Activated naive CD8-positive, alpha-beta T cell treated with anti-CD3 and anti-CD28 coated beads, Interleukin-2, amount 50 U/mL, for 24 hours (primary cell): ENCODE data around the gene ZNF865.

Source experiments
- ATAC-seq: fragments of 150-1000 bp; cut with Tn5 transposase; one replicate; pipeline ENCODE4 v1.10.0; 2021
- DNase-seq: peaks from one replicate; pipeline ENCODE4 v3.0.0; 2021
- H3K27ac Mint-ChIP-seq: one replicate; pipeline ENCODE4 v1.8.0; 2021; ENCODE audit warnings: mild to moderate bottlenecking, mixed read lengths
- H3K27me3 Mint-ChIP-seq: one replicate; pipeline ENCODE4 v1.8.0; 2021; ENCODE audit warnings: mixed read lengths
- H3K36me3 Mint-ChIP-seq: one replicate; pipeline ENCODE4 v1.8.0; 2021; ENCODE audit warnings: low read depth, mixed read lengths
- H3K4me1 Mint-ChIP-seq: one replicate; pipeline ENCODE4 v1.8.0; 2021; ENCODE audit warnings: mixed read lengths
- H3K4me3 Mint-ChIP-seq: one replicate; pipeline ENCODE4 v1.8.0; 2021; ENCODE audit warnings: mild to moderate bottlenecking, moderate library complexity, mixed read lengths
- H3K9me3 Mint-ChIP-seq: one replicate; pipeline ENCODE4 v1.8.0; 2021; ENCODE audit warnings: mixed read lengths

Gene ZNF865

GRCh38 chr19:55640043-55640576 lies 34.7 kb downstream of the ZNF865 start:
- Mint-ChIP-seq H3K27ac (peak overlapping the region; percentile 94), H3K4me3 (peak overlapping the region; percentile 82), H3K36me3 (peaks cover 50% of the 10 kb centered on the region), H3K4me1 (peaks cover 74% of the 10 kb centered on the region), H3K27me3 (peaks cover 2% of the 10 kb centered on the region), H3K9me3 (no peaks in the 10 kb centered on the region)
- ATAC-seq (peak; percentile 7), DNase-seq (peak; percentile 73)

- no peaks in the 10 kb centered on the region for H3K9me3 Mint-ChIP-seq
- H3K27ac Mint-ChIP-seq = peak within 1 kb of the TSS; percentile 94
- peaks cover 75% of the 10 kb centered on the region for H3K4me1 Mint-ChIP-seq
- peaks cover 52% of the 10 kb centered on the region for H3K36me3 Mint-ChIP-seq
- peak within 1 kb of the TSS; percentile 94 for H3K4me3 Mint-ChIP-seq
- peak; percentile 80 for DNase-seq
- peaks cover 2% of the 10 kb centered on the region for H3K27me3 Mint-ChIP-seq
- ATAC-seq = peak; percentile 37
Observed at GRCh38 chr19:55640577-55641425, 35.4 kb downstream of the ZNF865 start, which contains the start of gene ZNF580. Gene ZNF580 (plus strand): TSS chr19:55641002. CDS start chr19:55642509, 1,507 bp downstream.

GRCh38 chr19:55641426-55642152 lies 36.1 kb downstream of the ZNF865 start:
- ATAC-seq = peak; percentile 1
- peak overlapping the region; percentile 94 for H3K4me3 Mint-ChIP-seq

GRCh38 chr19:55642153-55643002 lies 36.9 kb downstream of the ZNF865 start:
- Mint-ChIP-seq H3K4me3 (peak overlapping the region; percentile 94), H3K27ac (peak overlapping the region; percentile 99), H3K36me3 (peaks cover 60% of the 10 kb centered on the region), H3K9me3 (no peaks in the 10 kb centered on the region), H3K4me1 (peaks cover 70% of the 10 kb centered on the region), H3K27me3 (peaks cover 2% of the 10 kb centered on the region)
- peak; percentile 18 for ATAC-seq
- peak; percentile 54 for DNase-seq

More at GRCh38 chr19:55641426-55642152, 36.1 kb downstream of the ZNF865 start:
- no peak for DNase-seq
- Mint-ChIP-seq H3K4me1 (peaks cover 70% of the 10 kb centered on the region), H3K9me3 (no peaks in the 10 kb centered on the region), H3K27ac (peak overlapping the region; percentile 93), H3K36me3 (peaks cover 53% of the 10 kb centered on the region), H3K27me3 (peaks cover 2% of the 10 kb centered on the region)

- H3K9me3 Mint-ChIP-seq = no peaks in the 10 kb centered on the region
- ATAC-seq (peak; percentile 47), DNase-seq (peak; percentile 84)
- peaks cover 53% of the 10 kb centered on the region for H3K36me3 Mint-ChIP-seq
- peak within 1 kb of the TSS; percentile 94 for H3K4me3 Mint-ChIP-seq
- H3K4me1 Mint-ChIP-seq = peaks cover 66% of the 10 kb centered on the region
- H3K27me3 Mint-ChIP-seq = peaks cover 2% of the 10 kb centered on the region
- H3K27ac Mint-ChIP-seq = peak within 1 kb of the TSS; percentile 99
Observed at GRCh38 chr19:55643003-55643886, 37.8 kb downstream of the ZNF865 start, which contains the start of gene ZNF581. Gene ZNF581 (plus strand): TSS chr19:55643649. CDS start chr19:55644572, 923 bp downstream.

- Mint-ChIP-seq H3K4me1 (peaks cover 65% of the 10 kb centered on the region), H3K36me3 (peaks cover 50% of the 10 kb centered on the region), H3K9me3 (no peaks in the 10 kb centered on the region), H3K27me3 (peaks cover 2% of the 10 kb centered on the region), H3K27ac (peak overlapping the region; percentile 99), H3K4me3 (peak overlapping the region; percentile 94)
- DNase-seq (no peak), ATAC-seq (no peak)
Observed at GRCh38 chr19:55643887-55644176, 38.4 kb downstream of the ZNF865 start.

- Mint-ChIP-seq H3K9me3 (no peaks in the 10 kb centered on the region), H3K4me1 (peaks cover 65% of the 10 kb centered on the region), H3K27me3 (peaks cover 2% of the 10 kb centered on the region), H3K4me3 (peak overlapping the region; percentile 94), H3K36me3 (peaks cover 45% of the 10 kb centered on the region), H3K27ac (peak overlapping the region; percentile 99)
- DNase-seq = no peak
- ATAC-seq = no peak
Observed at GRCh38 chr19:55644191-55644833, 38.9 kb downstream of the ZNF865 start.

- peak overlapping the region; percentile 99 for H3K27ac Mint-ChIP-seq
- no peaks in the 10 kb centered on the region for H3K9me3 Mint-ChIP-seq
- no peak for ATAC-seq
- peaks cover 2% of the 10 kb centered on the region for H3K27me3 Mint-ChIP-seq
- H3K36me3 Mint-ChIP-seq = peaks cover 41% of the 10 kb centered on the region
- peak overlapping the region; percentile 94 for H3K4me3 Mint-ChIP-seq
- no peak for DNase-seq
- H3K4me1 Mint-ChIP-seq = peaks cover 65% of the 10 kb centered on the region
Observed at GRCh38 chr19:55644842-55645511, 39.5 kb downstream of the ZNF865 start.

GRCh38 chr19:55645512-55645881 lies 40.0 kb downstream of the ZNF865 start:
- peaks cover 65% of the 10 kb centered on the region for H3K4me1 Mint-ChIP-seq
- peak overlapping the region; percentile 94 for H3K4me3 Mint-ChIP-seq
- H3K9me3 Mint-ChIP-seq = no peaks in the 10 kb centered on the region
- ATAC-seq = no peak
- peaks cover 2% of the 10 kb centered on the region for H3K27me3 Mint-ChIP-seq
- DNase-seq = no peak
- peaks cover 38% of the 10 kb centered on the region for H3K36me3 Mint-ChIP-seq
- H3K27ac Mint-ChIP-seq = peak overlapping the region; percentile 72

- Mint-ChIP-seq H3K27me3 (peaks cover 2% of the 10 kb centered on the region), H3K4me1 (peaks cover 65% of the 10 kb centered on the region), H3K36me3 (peaks cover 33% of the 10 kb centered on the region), H3K4me3 (peak overlapping the region; percentile 81), H3K9me3 (no peaks in the 10 kb centered on the region), H3K27ac (peak overlapping the region; percentile 71)
- ATAC-seq (no peak), DNase-seq (no peak)
Observed at GRCh38 chr19:55646889-55647731, 41.7 kb downstream of the ZNF865 start.

- H3K27me3 Mint-ChIP-seq = peaks cover 2% of the 10 kb centered on the region
- H3K4me3 Mint-ChIP-seq = peak within 1 kb of the TSS; percentile 81
- peaks cover 33% of the 10 kb centered on the region for H3K36me3 Mint-ChIP-seq
- ATAC-seq (peak; percentile 1), DNase-seq (peak; percentile 54)
- no peaks in the 10 kb centered on the region for H3K9me3 Mint-ChIP-seq
- H3K27ac Mint-ChIP-seq = peak within 1 kb of the TSS; percentile 77
- H3K4me1 Mint-ChIP-seq = peaks cover 64% of the 10 kb centered on the region
Observed at GRCh38 chr19:55647732-55648584, 42.5 kb downstream of the ZNF865 start, which contains the start of gene CCDC106. Gene CCDC106 (plus strand): TSS chr19:55648212. CDS start chr19:55649047, 835 bp downstream.
